Thoracic aorta (tissue), 2 donors: ENCODE measurements around the gene FAM186B. TPM values are rescaled to one million over a fixed set of nuclear protein-coding genes. Genes with fewer than 3 reads are reported as not detected.

ENCODE experiments used
- ATAC-seq: fragments of 150-250 bp; one replicate; pipeline ENCODE4 v1.8.0; 2017; ENCODE audit warnings: low read depth; ENCODE audit not compliant: insufficient number of reproducible peaks, low FRiP score
- DNase-seq: peaks from one replicate; pipeline ENCODE4 v3.0.0-alpha.2; 2020; ENCODE audit warnings: low spot score
- H3K27ac ChIP-seq, 2 donors: fragments of 200-600 bp; sonication (generic); 1 replicate in 1 of 2; 2 replicates in 1 of 2; pipeline ENCODE4 v1.5.1; 2016; ENCODE audit warnings: mild to moderate bottlenecking in 2 of 2, moderate library complexity in 2 of 2
- H3K27me3 ChIP-seq: fragments of 200-600 bp; sonication (generic); replicated peaks from 2 replicates; pipeline ENCODE4 v1.6.0; 2016; ENCODE audit warnings: mild to moderate bottlenecking; ENCODE audit not compliant: insufficient read depth
- H3K36me3 ChIP-seq: fragments of 200-600 bp; sonication (generic); one replicate; pipeline ENCODE4 v1.5.1; 2016
- H3K4me1 ChIP-seq, 2 donors: fragments of 200-600 bp; sonication (generic); 1 replicate in 1 of 2; 2 replicates in 1 of 2; pipeline versions ENCODE4 v1.5.1 to v1.6.0; 2016; ENCODE audit warnings: low read depth in 2 of 2, mild to moderate bottlenecking in 1 of 2; ENCODE audit not compliant: control insufficient read depth in 1 of 2
- H3K4me3 ChIP-seq: fragments of 200-600 bp; sonication (generic); 2 replicates; pipeline ENCODE4 v1.5.1; 2016; ENCODE audit warnings: mild to moderate bottlenecking
- H3K9me3 ChIP-seq: fragments of 200-600 bp; sonication (generic); 2 replicates; pipeline ENCODE4 v1.5.1; 2016
- total RNA-seq, 2 donors: library from RNA; depleted of rRNA; stranded (reverse); fragments of >200 nt; gene quantifications; one replicate each; pipeline versions ENCODE4 v1.1.0 to v1.2.3, GENCODE V29; 2016
- TF ChIP-seq, protein P1 (sequence below): fragments of 200-600 bp; sonication (generic); IDR thresholded peaks from one replicate; pipeline ENCODE4 v1.5.1; 2019; ENCODE audit warnings: antibody characterized with exemption

The FAM186B gene
- total RNA-seq, 2 donors from 2014 or later = 0.42 to 0.54 TPM

- Histone ChIP-seq H3K9me3 (no peaks in the 10 kb centered on the region), H3K36me3 (peaks cover 39% of the 10 kb centered on the region), H3K4me1 (peaks cover 12 to 24% of the 10 kb centered on the region in 2 donors), H3K4me3 (no peak overlapping the region), H3K27me3 (no peaks in the 10 kb centered on the region), H3K27ac (no peak overlapping the region)
- no peak for DNase-seq
- TF ChIP-seq, protein P1, sequence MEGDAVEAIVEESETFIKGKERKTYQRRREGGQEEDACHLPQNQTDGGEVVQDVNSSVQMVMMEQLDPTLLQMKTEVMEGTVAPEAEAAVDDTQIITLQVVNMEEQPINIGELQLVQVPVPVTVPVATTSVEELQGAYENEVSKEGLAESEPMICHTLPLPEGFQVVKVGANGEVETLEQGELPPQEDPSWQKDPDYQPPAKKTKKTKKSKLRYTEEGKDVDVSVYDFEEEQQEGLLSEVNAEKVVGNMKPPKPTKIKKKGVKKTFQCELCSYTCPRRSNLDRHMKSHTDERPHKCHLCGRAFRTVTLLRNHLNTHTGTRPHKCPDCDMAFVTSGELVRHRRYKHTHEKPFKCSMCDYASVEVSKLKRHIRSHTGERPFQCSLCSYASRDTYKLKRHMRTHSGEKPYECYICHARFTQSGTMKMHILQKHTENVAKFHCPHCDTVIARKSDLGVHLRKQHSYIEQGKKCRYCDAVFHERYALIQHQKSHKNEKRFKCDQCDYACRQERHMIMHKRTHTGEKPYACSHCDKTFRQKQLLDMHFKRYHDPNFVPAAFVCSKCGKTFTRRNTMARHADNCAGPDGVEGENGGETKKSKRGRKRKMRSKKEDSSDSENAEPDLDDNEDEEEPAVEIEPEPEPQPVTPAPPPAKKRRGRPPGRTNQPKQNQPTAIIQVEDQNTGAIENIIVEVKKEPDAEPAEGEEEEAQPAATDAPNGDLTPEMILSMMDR = no peak
- no peak for ATAC-seq
These were observed 39.8 kb downstream of the FAM186B start for GRCh38 chr12:49565406-49566265.

DNA sequence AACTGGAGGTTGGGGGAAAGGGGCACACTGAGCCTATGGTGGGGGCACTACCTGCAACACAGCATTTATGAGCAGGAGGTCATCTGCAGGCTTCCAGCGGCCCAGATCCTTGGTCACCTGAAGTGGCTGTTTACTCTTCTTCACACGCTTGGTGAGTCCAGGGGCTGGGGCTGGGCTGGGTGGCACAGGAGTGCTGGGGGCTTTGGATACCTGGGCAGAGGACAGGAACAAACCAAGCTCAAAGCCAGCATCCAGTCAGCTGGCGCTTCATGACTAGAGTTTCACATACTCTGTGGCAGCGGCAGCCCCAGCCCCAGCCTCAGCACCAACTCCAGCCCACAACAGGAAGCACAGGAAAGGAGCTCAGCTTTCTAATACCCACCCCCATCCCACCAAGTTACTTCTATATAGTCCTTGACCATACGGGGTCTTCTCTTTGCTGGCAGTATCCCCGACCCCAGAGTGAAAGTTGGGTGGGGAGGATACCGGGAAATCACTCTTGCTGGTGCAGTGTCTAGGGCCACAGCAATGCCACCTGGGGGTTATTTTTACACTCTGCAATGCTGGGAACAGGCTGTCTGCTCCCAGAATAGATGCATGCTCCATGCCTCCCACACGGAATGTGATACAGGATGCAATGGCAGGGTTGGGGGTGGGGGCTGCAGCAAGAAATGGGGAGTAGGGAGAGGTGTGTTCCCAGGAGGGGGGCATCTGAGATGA, 40.6 kb downstream of the FAM186B start:
- H3K36me3 ChIP-seq = peaks cover 47% of the 10 kb centered on the region
- TF ChIP-seq, protein P1 = no peak
- DNase-seq (no peak), ATAC-seq (no peak)
- H3K9me3 ChIP-seq = no peaks in the 10 kb centered on the region
- H3K27ac ChIP-seq = no peak overlapping the region
- H3K27me3 ChIP-seq = no peaks in the 10 kb centered on the region
- H3K4me1 ChIP-seq = peaks cover 12 to 23% of the 10 kb centered on the region in 2 donors
- H3K4me3 ChIP-seq = no peak overlapping the region

DNA sequence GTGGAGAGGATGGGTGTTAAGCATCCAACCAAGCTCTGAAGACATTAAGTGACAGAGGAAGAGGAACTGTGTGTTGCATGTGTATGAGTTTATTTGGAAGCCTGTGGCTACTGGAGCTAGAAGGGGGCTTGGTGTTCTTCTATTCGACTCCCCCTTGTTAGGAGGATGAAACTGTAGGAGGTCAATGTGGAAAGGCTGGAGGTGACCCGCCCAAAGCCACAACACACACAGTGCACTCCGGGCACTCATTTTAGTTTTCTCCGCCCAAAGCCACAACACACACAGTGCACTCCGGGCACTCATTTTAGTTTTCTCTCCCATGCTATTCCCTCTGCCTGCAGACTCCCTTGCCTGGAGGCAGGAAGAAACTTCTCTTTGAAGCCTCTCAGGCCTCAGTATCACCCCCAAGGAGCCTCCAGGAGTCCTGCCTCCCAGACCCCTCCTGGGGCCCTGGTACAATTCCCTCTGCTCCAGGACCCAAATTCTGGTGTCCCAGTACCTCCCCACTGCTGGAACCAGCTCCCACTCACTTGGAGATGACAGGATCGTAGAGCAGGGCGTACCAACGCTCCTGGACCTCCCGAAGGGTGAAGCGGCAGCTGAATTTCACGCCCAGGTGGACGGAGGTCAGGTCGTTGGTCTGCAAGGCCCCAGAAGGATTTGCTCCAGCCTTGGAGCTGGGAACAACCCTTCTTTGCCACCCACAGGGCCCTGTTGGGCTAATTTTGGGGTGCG, 41.3 kb downstream of the FAM186B start:
- H3K4me1 ChIP-seq = peaks cover 11 to 18% of the 10 kb centered on the region in 2 donors
- ATAC-seq (no peak), DNase-seq (no peak)
- no peaks in the 10 kb centered on the region for H3K27me3 ChIP-seq
- no peak overlapping the region for H3K4me3 ChIP-seq
- H3K9me3 ChIP-seq = no peaks in the 10 kb centered on the region
- peaks cover 53% of the 10 kb centered on the region for H3K36me3 ChIP-seq
- no peak overlapping the region for H3K27ac ChIP-seq
- TF ChIP-seq, protein P1 = no peak

DNA sequence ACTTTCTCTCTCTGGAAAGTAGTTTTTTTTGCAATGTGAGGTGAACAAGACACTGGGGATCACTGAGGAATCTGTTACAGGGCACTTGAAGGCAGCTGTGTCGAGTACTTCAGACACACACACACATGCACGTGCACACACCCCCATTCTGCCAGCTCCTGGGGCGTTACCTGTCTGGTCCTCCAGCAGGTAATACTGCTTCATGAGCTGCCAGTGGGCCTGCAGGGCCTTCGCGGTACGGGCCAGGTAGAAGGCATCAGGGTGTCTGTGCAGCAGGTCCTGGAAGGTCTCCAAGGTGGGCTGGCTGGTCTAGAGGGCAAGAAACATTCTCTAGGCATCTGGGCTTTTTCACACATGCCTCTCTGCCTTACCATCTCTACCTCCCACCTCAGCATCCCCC, 42.6 kb downstream of the FAM186B start:
- no peak overlapping the region for H3K27ac ChIP-seq
- peaks cover 7 to 13% of the 10 kb centered on the region in 2 donors for H3K4me1 ChIP-seq
- no peaks in the 10 kb centered on the region for H3K9me3 ChIP-seq
- TF ChIP-seq, protein P1 = no peak
- no peaks in the 10 kb centered on the region for H3K27me3 ChIP-seq
- DNase-seq (no peak), ATAC-seq (no peak)
- H3K36me3 ChIP-seq = peaks cover 64% of the 10 kb centered on the region
- H3K4me3 ChIP-seq = no peak overlapping the region

GRCh38 chr12:49562233-49562632, 43.2 kb downstream of the FAM186B start:
- no peaks in the 10 kb centered on the region for H3K9me3 ChIP-seq
- no peak overlapping the region for H3K27ac ChIP-seq
- H3K4me3 ChIP-seq = no peak overlapping the region
- no peak for ATAC-seq
- H3K4me1 ChIP-seq = peaks cover 6 to 11% of the 10 kb centered on the region in 2 donors
- DNase-seq = no peak
- peaks cover 70% of the 10 kb centered on the region for H3K36me3 ChIP-seq
- TF ChIP-seq, protein P1 = no peak
- no peaks in the 10 kb centered on the region for H3K27me3 ChIP-seq
